Measurements from ENCODE around the gene WFDC1. TPM values are rescaled to one million over a fixed set of nuclear protein-coding genes. Genes with fewer than 3 reads are reported as not detected.

The WFDC1 gene
- total RNA-seq, 2 experiments from 2014 or later = not detected

- H3K27ac ChIP-seq (ENCODE audit: low read depth, low read length, poor library complexity, severe bottlenecking) = no peak overlapping the region
- CTCF ChIA-PET (ENCODE audit: unreplicated experiment) = interaction anchor here (0.6 kb wide), 1 partner anchor 44 kb away, joined by 4 read pairs; no protein-coding TSS in a partner anchor
- TF ChIP-seq CTCF (conservative IDR thresholded peaks at IDR 0.05; ENCODE audit: low read length) (no peak), EZH2phosphoT487 (IDR thresholded peaks at IDR 0.05; ENCODE audit: borderline replicate concordance, low read depth, low read length) (no peak)
- no peaks in the 10 kb centered on the region for H3K79me2 ChIP-seq (ENCODE audit: insufficient read depth, low read depth, low read length)
- H3K9me2 ChIP-seq (ENCODE audit: insufficient read depth, low read length) = no peaks in the 10 kb centered on the region
- no peaks in the 10 kb centered on the region for H3K9me3 ChIP-seq (ENCODE audit: low read length)
- H4K20me1 ChIP-seq (ENCODE audit: insufficient read depth, low read length) = no peaks in the 10 kb centered on the region
- no peak for DNase-seq (ENCODE audit: low spot score)
- no peak overlapping the region for H3K4me3 ChIP-seq (ENCODE audit: low read depth, low read length, poor library complexity, severe bottlenecking)
- H3K36me3 ChIP-seq (ENCODE audit: insufficient read depth, low read length) = no peaks in the 10 kb centered on the region
- intact Hi-C loops (cut with micrococcal nuclease; ENCODE audit: unreplicated experiment) = no loop called here
- H3K4me2 ChIP-seq (ENCODE audit: low read length) = no peak overlapping the region
- H3K4me1 ChIP-seq (ENCODE audit: insufficient read depth, low read length, poor library complexity, severe bottlenecking) = no peaks in the 10 kb centered on the region
- POLR2A ChIA-PET = no interaction called here
- H2AFZ ChIP-seq (ENCODE audit: low read length) = no peak overlapping the region
- BruUV-seq (replicated peaks) = no TSS peak
Observed at GRCh38 chr16:84306564-84306963, 11.9 kb downstream of the WFDC1 start.

- H4K20me1 ChIP-seq (ENCODE audit: insufficient read depth, low read length) = no peaks in the 10 kb centered on the region
- H3K9me3 ChIP-seq (ENCODE audit: low read length) = no peaks in the 10 kb centered on the region
- ChIA-PET CTCF (ENCODE audit: unreplicated experiment) (no interaction called here), POLR2A (interaction anchor here (0.6 kb wide), 1 partner anchor 630 kb away, joined by 4 read pairs; no protein-coding TSS in a partner anchor)
- H3K4me2 ChIP-seq (ENCODE audit: low read length) = no peak overlapping the region
- intact Hi-C loops (cut with micrococcal nuclease; ENCODE audit: unreplicated experiment) = no loop called here
- no peaks in the 10 kb centered on the region for H3K9me2 ChIP-seq (ENCODE audit: insufficient read depth, low read length)
- no peaks in the 10 kb centered on the region for H3K79me2 ChIP-seq (ENCODE audit: insufficient read depth, low read depth, low read length)
- no peak for TF ChIP-seq EZH2phosphoT487 (IDR thresholded peaks at IDR 0.05; ENCODE audit: borderline replicate concordance, low read depth, low read length)
- TF ChIP-seq CTCF (conservative IDR thresholded peaks at IDR 0.05; ENCODE audit: low read length) = no peak
- no peaks in the 10 kb centered on the region for H3K36me3 ChIP-seq (ENCODE audit: insufficient read depth, low read length)
- H3K4me1 ChIP-seq (ENCODE audit: insufficient read depth, low read length, poor library complexity, severe bottlenecking) = no peaks in the 10 kb centered on the region
- no peak overlapping the region for H2AFZ ChIP-seq (ENCODE audit: low read length)
- no peak overlapping the region for H3K27ac ChIP-seq (ENCODE audit: low read depth, low read length, poor library complexity, severe bottlenecking)
- no peak overlapping the region for H3K4me3 ChIP-seq (ENCODE audit: low read depth, low read length, poor library complexity, severe bottlenecking)
- no peak for DNase-seq (ENCODE audit: low spot score)
- no TSS peak for BruUV-seq (replicated peaks)
Observed at GRCh38 chr16:84307209-84307954, 12.7 kb downstream of the WFDC1 start.

GRCh38 chr16:84308120-84308519, 13.4 kb downstream of the WFDC1 start:
- Histone ChIP-seq H3K36me3 (ENCODE audit: insufficient read depth, low read length) (no peaks in the 10 kb centered on the region), H2AFZ (ENCODE audit: low read length) (no peak overlapping the region), H3K4me1 (ENCODE audit: insufficient read depth, low read length, poor library complexity, severe bottlenecking) (no peaks in the 10 kb centered on the region), H3K79me2 (ENCODE audit: insufficient read depth, low read depth, low read length) (no peaks in the 10 kb centered on the region), H3K27ac (ENCODE audit: low read depth, low read length, poor library complexity, severe bottlenecking) (no peak overlapping the region), H3K9me2 (ENCODE audit: insufficient read depth, low read length) (no peaks in the 10 kb centered on the region), H3K4me2 (ENCODE audit: low read length) (no peak overlapping the region), H4K20me1 (ENCODE audit: insufficient read depth, low read length) (no peaks in the 10 kb centered on the region), H3K4me3 (ENCODE audit: low read depth, low read length, poor library complexity, severe bottlenecking) (no peak overlapping the region), H3K9me3 (ENCODE audit: low read length) (no peaks in the 10 kb centered on the region)
- DNase-seq (ENCODE audit: low spot score) = peak; percentile 46
- intact Hi-C loops (cut with micrococcal nuclease; ENCODE audit: unreplicated experiment) = no loop called here
- CTCF ChIA-PET (ENCODE audit: unreplicated experiment) = no interaction called here
- TF ChIP-seq CTCF (conservative IDR thresholded peaks at IDR 0.05; ENCODE audit: low read length) = peak; percentile 67
- no peak for TF ChIP-seq EZH2phosphoT487 (IDR thresholded peaks at IDR 0.05; ENCODE audit: borderline replicate concordance, low read depth, low read length)
- no TSS peak for BruUV-seq (replicated peaks)
- POLR2A ChIA-PET = interaction anchor here (0.6 kb wide), 1 partner anchor 630 kb away, joined by 4 read pairs; no protein-coding TSS in a partner anchor

All from OCI-LY7 (cell line).